Activated CD4-positive, alpha-beta T cell treated with anti-CD3 and anti-CD28 coated beads, Interleukin-2, amount 50 U/mL, for 48 hours (primary cell): ENCODE results near the gene ABCA2.
A peak's percentile ranks its signal among the peaks of the same experiment; 100 is the strongest.

Experiments used
- DNase-seq, 2 experiments: peaks; one replicate each; pipeline ENCODE4 v3.0.0-alpha.2; 2020

ABCA2 gene

GRCh38 chr9:137015540-137015930 lies 12.5 kb downstream of the ABCA2 start:
- DNase-seq = no peak

- DNase-seq = no peak
Measured at GRCh38 chr9:137014776-137015539, 13.1 kb downstream of the ABCA2 start.

- no peak for DNase-seq
Measured at GRCh38 chr9:137014166-137014565, 13.9 kb downstream of the ABCA2 start.

DNA sequence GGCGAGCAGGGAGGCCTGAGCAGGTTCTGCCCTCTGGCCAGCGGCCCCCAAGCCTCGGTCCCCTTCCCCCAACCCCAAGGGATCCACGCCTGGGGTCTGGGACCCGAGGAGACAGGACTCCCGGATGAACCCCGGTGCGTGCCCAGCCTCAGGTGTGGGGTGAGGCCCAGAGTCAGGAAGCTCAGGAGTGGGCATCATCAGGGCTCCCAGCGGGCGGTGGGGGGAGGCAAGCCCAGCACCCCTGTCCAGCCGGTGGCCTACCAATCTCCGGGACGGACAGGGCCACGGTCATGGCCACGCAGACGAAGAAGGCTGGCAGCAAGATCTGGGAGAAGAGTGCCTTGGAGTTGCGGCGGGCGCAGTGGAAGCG lies 14.5 kb downstream of the ABCA2 start:
- DNase-seq = no peak

DNA sequence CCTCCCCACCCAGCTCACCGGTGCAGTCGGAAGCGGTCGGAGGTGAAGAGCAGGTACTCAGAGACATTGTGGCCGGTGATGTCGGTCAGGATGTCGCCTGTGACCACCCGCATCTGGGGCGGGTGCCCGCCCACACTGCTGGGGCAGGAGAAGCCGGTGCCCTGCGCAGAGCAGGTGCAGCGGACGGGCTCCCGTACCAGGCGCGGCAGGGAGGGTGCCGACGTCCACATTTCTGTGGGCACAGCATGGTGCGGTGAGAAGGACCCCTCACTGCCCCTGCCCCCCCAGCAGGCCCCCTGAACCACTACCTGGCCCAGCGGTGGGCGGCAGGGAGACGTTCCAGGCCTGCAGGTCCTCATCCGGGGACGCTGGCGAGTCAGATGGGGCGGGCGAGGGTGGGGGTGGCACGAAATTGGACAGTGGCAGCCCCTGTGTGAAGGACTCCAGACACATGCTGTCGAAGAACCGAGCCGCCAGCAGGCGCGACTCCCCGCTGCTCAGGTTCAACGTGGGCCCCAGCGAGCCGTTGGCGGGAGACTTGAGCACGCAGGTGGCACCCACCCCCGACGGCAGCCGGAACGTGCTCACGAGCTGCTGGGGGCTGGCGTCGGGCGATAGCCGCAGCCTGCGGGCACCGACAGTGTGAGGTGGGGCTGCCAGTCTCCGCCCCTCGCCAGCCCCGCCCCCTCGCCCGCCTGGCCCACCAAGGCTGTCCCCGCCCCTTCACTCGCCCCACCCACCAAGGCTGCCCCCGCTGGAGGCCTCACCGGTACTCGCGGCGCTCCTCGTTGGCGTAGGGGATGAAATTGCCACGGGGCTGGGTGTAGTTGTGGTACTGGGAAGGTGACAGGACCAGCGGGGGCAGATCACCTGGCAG lies 15.1 kb downstream of the ABCA2 start:
- DNase-seq = no peak

GRCh38 chr9:137011907-137012675 lies 15.9 kb downstream of the ABCA2 start:
- DNase-seq = no peak

DNA sequence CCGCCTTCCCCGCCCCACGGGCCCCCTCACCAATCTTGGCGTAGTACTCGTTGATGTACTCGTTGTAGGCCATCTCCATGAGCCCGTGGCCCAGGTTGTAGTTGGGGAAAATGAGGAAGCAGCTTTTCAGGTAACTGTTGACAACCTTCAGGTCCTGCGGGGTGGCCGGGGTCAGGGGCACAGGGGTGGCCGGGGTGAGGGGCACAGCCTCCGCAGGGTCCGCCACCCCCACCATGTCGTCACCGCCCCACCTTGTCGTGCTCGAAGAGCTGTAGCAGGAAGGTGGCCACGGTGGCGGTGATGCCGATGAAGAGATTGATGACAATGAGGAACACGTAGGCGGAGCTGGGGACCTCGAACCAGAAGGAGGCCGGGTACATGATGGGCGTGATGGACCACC lies 16.9 kb downstream of the ABCA2 start:
- no peak for DNase-seq

DNA sequence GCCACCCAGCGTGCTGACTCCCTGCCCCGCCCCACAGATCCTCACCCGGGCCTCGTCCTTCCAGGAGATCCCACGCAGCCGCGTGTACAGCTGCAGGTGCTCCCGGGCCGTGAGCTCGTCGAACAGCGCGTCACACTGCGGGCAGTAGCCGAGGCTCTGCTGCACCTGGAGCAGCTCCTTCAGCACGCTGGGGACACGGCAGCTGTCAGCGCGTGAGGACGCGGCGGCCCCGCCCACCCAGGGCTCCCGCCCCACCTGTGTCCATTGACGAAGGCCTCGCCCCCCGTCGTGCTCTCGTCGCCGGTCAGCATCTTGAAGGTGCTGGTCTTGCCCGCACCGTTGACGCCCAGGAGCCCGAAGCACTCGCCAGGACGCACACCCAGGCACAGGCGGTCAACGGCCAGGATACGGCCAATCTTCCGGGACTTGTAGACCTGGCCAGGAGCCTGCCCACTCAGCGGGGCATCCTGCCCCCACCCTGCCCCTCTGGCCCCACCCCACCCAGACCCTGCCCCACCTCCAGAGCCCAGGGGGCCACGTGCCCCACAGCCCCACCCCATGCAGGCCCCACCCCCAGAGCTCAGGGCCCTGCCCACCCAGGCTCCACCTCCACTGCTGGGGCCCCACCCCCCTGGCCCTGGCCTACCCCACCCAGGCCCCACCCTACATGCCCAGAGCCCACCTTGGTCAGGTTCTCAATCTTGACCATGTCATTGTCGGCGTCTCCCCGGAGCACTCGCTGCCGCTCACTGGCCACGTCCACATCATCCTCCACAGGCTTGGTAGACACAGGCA lies 17.9 kb downstream of the ABCA2 start:
- DNase-seq = no peak

DNA sequence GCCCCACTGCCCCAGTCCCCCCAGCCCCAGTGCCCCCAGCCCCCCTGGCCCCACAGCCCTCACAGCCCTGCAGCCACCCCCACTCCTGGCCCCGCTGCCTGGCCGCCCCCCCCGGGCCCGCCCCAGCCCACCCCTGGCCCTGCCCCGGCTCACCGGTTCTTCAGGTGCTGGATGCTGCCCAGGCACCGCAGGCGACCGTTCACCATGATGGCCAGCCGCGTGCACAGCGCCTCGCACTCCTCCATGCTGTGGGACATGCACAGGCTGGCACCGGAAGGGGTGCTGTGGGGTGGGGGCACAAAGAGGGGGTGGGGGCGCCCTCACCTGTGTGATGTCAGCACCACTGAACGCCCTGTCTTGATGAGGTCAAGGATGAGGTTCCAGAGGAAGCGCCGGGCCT lies 18.8 kb downstream of the ABCA2 start:
- no peak for DNase-seq

DNA sequence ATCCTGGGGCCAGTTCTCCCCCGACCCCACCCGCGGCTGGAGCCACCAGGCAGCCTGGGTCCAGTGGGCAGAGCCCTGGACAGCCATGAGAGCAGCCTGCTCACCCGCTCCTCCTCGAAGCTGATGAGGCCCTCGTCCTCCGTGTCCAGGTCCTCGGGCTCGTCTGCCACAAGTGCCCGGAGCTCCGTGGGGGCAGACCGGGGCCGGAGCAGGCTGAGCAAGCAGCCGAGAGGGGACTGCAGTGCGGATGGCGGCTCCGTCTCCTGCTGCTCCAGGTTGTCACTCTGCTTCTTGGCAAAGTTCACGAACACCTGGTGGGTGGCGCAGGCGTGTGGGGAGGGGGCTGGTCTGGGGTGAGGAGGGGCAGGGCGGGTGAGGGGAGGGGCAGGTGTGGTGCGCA lies 19.7 kb downstream of the ABCA2 start:
- no peak for DNase-seq

- no peak for DNase-seq
Measured at GRCh38 chr9:137007816-137008270, 20.2 kb downstream of the ABCA2 start.

- DNase-seq = no peak
Measured at GRCh38 chr9:137007108-137007815, 20.8 kb downstream of the ABCA2 start.

- DNase-seq = no peak
Measured at GRCh38 chr9:137006116-137007003, 21.7 kb downstream of the ABCA2 start.

DNA sequence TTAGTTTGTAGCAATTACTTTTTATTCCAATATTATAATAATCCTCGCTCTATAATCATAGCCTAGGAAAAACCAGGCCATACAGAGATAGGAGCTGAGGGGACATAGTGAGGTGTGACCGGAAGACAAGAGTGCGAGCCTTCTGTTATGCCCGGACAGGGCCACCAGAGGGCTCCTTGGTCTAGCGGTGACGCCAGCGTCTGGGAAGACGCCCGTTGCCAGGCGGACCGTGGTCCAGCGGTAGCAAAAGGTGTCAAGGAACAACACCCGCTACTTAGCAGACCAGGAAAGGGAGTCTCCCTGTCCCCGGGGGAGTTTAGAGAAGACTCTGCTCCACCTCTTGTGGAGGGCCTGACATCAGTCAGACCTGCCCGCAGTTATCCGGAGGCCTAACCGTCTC lies 23.8 kb downstream of the ABCA2 start:
- DNase-seq = peak in 1 of 2 experiments; percentile 34

- DNase-seq = no peak
Measured at GRCh38 chr9:137002646-137003041, 25.4 kb downstream of the ABCA2 start.

GRCh38 chr9:137001857-137002645 lies 26.0 kb downstream of the ABCA2 start:
- DNase-seq = no peak

- peak; percentile 46 to 55 for DNase-seq
Measured at GRCh38 chr9:137000177-137000930, 27.7 kb downstream of the ABCA2 start.

DNA sequence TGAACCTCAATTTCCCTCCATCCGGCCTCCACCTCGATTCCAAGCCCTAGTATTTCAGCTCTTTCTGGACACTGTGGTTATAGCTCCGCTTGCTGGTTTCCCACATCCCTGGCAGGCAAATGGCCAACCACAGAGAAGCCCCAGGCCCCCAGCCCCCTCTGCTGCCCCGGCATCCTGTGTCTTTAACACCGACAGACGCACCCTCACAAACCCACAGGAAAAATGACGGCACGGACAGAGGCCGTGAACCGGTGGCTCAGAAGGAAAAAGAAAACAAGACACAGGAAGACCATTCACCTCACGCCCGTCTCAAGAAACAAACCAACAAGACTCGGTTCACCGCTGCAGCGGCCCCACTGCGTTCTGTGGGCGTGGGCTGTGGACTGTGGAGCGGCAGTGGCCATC lies 30.2 kb downstream of the ABCA2 start:
- peak in 1 of 2 experiments; percentile 22 for DNase-seq

DNA sequence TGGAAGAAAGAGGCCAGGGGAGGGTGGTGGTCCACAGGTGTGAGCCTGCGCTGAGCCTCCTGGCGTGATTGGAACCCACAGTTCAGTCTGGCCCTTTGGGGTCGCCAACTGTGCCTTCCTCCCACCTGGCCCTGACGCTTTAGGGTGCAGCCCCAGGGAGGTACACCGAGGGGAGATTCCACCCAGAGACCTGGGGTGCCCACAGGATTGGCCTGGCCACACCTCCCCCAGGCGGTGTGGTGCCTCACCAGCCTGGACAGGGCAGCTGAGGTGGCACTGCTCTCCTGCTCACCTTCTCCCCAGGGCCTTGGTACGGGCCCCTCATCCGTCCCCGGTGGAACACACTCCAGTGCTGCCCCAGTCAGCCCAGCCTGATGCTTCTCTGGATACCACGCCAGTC lies 30.7 kb downstream of the ABCA2 start:
- DNase-seq = no peak
